ENCODE results near the gene ATP6V0B.

ATP6V0B gene

DNA sequence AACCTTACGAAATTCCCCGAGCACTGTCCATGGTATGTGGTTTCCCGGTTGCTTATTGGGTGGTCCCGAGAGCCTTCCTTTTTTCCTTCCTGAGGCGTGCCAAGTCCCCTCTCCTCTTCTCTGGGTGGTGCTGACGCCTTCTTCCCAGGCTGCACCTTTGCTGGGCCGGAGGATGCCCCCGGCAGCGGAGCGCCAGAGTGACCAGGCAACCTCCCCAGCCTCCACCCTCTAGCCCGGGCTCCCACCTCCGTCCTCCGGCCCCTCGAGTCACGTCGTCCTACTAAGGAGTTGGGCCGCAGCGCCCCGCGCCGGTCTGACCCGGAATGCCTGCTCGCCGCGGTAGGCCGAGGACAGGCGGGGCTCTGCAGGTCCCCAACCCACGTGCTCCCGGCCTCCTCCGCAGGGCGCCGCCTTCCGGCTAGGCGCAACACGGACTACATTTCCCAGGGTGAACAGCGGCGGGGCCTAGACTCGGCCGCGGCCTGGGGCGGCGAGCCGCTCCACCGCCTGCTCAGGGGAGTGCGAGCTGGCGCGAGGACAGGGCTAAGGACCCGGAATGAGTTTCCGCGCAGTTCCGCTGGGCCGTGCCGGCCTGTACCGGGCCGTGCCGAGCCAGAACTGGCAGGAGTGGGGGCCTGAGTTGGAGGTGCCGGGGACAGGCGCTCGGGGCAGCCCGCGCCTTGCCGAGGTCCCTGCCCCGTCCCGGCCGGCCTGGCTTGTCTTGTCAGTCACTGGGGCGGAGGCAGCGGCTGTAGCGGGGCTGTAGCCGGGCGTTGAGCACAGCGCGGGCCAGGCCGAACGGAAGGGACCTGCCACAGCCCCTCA, 28.3 kb upstream of the ATP6V0B start, which contains the start of gene IPO13:
TSS of gene IPO13 (plus strand) at position 715 of the 825 bp plus-strand sequence. CDS start 651 bp downstream, outside the sequence.
- DNase-seq, result peak; percentile 93 to 97

DNA sequence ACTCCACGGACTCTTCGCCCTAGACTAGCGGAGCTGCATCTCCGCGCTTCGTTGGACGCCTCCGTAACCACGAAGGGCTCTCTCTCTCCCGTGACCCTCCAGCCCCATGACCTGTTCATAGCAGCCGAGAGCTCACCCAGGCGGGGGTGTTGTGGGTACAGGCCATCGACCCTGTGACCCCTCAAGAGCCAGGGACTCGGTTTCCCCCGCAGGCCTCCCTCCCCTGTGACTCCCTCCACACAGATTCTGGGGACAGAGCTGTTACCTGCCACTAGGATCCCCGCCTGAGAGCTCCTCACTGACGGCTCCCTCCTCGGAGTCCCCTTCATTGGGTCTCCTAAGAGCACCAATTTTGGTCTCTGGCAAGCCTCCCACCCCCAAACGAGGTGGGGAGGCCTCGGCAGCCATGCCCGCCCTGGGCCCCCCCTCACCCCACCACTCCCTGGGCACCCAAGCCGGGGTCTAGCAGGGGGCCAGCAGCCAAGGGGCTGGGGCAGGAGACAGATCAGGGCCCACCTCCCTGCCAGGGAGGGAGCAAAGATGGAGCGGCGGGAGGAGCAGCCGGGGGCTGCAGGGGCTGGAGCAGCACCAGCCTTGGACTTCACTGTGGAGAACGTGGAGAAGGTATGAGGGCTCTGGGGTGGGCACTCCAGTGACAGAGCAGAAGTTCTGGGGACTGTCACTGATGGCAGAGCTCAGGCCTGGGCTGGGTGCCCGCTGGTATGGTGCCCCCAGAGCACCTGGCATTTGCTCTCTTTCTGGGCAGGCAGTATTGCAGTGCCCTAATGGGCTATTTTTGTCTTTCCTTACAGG, 27.5 kb upstream of the ATP6V0B start:
- DNase-seq, result no peak

DNA sequence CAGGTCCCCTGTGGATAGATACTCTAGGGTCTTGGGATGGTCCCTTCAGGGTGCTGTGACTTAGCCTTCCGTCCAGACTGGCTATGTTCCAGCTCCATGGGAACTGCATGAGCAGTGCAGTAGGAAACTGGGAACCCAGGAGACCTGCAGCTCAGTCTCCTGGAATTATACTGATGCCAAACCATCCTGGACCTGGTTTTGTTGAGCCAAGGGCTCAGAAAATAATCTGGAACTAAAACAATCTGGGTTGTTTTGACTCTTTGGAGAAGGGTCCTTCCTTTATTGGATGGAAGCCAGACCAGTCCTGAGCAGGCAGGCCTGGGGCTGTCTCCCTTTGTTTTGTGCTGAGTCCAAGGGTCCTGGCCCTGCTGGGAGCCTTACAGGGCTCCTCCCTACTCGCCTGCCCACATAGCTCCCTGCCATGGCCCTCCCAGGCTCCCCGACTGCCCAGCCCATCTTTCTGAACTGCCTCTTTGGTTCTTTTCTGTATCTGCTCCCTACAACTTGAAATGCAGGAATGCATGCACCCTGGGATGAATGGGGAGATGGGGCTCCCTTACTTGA, 26.8 kb upstream of the ATP6V0B start:
- DNase-seq, result no peak

- DNase-seq, result no peak
These were observed 25.1 kb upstream of the ATP6V0B start for GRCh38 chr1:43949678-43950077.

- DNase-seq, result no peak
These were observed 23.5 kb upstream of the ATP6V0B start for GRCh38 chr1:43951021-43951985.

DNA sequence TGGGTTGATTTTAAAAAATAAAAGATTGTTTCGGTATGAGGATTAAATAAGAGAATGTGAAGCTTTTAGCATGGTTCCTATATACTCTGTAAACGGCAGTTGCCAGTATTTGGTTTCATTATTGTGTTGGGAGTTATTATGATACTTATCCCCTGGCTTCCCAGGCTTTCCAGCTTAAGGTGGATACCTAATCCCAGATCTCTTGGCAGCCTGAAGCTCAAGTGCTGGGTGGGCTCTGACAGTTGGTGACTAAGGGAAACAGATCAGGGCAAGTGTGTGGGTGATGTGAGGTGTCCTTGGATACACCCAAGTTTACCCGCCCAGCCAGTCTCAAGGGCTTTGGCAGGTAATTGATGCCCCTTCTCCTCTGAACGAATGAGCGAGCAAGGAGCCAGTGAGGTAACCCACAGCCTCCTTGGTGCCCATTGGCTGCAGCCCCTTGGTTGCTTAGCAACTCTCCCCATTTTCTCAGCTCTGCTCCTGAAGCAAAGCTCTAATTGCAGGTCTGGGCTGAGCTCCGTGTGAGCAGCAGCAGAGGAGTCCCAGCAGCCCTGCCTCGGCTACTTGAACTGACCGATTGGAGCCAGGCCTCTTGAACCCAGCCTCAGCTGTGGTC, 21.9 kb upstream of the ATP6V0B start:
- no peak for DNase-seq

DNA sequence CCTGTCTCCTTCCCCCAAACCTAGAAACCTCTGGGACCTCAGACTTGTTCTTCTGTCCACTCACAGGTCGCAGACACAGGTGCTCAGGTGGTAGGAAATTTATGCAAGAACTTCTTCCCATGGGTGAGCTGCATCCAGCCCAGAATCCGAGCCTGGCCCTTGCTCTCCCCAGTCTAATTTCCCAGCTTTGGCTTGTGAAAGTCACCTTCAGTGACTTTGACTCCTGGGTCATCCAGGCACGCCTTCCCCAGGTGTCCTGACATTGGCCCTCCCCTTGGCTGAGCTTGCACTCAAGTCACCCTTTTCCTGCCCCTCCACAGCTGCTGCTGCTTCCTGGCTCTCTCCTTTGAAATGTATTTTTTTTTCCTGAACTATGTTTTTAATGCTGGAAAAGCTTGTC, 21.4 kb upstream of the ATP6V0B start:
- no peak for DNase-seq

DNA sequence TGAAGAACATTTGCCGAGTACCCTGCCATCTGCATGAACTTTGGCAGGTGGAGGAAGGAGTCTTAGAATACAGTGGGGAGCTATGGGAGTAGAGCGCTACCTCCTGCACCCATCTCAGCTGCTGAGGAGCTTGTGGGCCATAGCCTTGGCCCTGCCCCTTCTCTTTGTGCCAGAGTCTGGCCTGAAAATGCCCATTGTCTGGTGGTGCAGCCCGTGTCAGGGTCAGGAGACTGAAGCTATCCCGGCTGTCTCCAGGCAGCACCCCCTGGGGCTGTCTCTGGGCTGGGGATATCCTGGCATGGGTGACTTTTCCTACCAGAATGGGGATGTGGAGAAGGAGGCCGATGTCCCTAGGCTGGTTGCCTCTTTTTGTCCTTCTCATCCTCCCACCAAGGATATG, 20.7 kb upstream of the ATP6V0B start:
- no peak for DNase-seq

DNA sequence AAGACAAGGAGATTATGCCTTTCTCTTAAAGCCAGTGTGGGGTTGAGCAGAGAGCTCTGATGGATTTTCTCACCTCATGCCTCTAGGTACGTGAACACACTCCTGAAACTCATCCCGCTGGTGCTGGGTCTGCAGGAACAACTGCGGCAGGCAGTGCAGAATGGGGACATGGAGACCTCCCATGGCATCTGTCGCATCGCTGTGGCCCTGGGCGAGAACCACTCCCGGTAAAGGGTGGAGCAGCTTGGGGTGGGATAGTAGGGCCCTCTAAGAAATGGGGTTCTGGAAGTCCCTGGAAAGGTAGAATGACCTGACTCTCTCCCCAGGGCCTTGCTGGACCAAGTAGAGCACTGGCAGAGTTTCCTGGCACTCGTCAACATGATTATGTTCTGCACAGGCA, 18.5 kb upstream of the ATP6V0B start:
- DNase-seq, result no peak

- DNase-seq, result no peak
These were observed 17.2 kb upstream of the ATP6V0B start for GRCh38 chr1:43957407-43958040.

GRCh38 chr1:43958351-43959255, 16.2 kb upstream of the ATP6V0B start:
- no peak for DNase-seq

- no peak for DNase-seq
These were observed 14.0 kb upstream of the ATP6V0B start for GRCh38 chr1:43960798-43961197.

DNA sequence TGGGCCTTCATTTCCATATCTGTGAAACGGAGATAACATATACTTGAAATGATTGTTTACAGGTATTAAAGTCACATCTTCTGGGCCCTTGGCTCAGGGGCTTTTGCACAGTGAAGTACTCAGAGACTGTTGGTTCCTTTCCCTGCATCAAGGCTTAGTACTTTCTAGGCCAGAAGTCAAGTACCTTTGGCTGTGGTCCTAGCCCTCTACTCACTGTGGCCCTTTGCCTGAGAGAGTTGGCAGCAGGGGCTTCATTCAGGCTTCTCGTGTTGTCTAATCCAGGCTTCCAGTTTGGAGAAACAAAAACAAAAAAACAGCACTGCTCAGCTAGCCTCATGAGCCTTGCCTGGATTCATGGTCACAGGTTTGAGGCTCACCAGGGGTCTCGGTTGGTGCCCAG, 13.1 kb upstream of the ATP6V0B start:
- no peak for DNase-seq

DNA sequence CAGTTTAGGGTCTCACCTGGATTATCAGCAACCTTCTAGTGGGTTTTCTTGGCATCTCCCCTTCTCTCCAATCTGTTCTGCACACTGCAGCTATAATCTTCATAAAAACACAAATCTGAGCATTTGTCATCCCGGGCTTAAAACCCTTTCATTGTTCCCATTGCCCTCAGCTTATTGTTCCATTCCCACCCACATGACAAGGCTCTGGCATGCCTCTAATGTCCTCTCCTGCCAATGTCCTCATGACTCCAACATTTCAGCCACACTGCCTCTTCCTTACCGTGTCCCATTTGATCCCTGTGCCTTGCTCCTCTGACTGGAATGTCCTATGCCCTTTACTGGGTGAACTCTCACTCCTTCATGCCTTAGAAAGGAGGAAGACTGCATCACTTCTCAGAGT, 12.4 kb upstream of the ATP6V0B start:
- no peak for DNase-seq

GRCh38 chr1:43963006-43963405, 11.8 kb upstream of the ATP6V0B start:
- DNase-seq, result no peak

- no peak for DNase-seq
These were observed 10.9 kb upstream of the ATP6V0B start for GRCh38 chr1:43963890-43964289.

DNA sequence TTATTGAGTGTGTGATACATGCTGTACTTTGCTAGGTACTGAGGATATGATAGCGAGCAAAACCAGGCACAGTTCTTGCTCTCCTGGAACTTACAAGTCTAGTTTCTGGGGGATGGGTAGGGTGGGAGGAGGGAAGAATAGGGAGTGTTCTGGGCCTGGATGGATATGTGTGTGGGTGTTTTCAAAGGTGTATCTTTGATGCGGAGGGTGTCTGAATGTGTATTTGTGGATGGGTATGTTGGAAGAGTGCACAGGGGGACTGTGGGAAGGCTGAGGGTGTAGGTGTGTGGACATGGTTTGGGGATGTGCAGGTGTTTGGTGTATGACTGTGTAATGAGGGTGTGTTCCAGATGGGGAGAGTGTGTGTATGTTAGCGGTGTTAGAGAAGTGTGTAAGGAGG, 9.4 kb upstream of the ATP6V0B start:
- DNase-seq, result no peak

DNA sequence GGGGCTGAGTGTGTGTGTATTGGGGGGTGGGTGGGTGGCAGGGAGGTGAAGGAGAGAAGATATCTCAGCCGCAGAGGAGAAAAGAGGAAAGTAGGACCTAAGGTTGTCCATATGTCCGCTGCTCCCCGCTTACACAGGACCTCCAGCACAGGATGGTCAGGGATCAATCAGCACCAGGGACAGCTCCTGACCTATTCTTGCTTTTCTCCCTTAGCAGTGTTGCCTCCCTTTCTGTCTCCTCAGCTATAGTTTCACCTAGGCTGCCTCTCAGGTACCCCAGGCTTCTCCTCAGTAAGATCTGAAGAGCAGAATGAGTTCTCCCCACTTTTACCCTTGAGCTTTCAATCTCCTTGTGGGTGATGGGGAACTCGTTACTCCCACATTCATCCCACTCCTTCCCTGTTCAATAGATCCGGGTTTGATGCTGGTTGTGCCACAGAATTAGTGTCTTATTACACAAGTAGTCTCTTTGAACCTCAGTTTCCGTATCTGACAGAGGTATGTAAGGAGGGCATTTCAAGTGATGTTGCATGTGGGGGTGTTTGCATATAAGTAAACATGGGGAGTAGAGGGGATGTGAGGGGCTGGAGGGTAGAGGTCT, 6.3 kb upstream of the ATP6V0B start:
- no peak for DNase-seq

- DNase-seq, result no peak
These were observed 5.4 kb upstream of the ATP6V0B start for GRCh38 chr1:43969416-43969745.
